Measurements from ENCODE around the gene TNIK.

Gene TNIK

DNA sequence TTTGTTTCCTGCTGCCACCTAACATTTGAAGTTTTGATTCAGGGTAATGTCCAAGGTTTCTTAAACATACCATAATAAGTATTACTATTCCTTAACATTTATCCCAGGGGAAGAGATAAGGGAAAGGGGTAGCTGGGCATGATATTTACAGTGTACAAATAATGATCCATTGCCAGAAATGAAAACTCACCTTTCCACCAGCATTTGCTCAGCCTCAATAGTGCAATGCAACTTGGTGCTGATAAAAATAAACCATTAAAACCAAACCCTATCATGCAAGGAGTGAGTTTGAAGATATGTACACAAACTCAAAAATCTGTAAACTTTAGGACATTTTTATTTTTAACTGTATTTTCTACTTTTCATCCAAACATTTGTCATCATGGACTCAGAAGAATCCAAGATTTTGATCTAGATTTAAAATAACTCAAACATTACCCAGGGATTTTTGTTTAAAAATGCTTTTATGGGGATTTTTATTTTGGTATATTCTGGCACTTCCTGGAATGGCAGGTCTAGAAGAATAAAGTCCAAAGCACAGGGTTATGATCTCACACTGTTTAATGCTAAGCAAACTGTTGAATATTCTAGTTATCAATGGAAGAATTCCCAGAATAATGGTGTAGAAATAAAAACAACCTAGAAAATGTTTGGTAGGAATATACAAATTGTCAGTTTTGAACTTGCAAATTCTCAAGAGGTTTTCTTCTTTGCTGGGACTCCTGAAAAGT lies 401.2 kb downstream of the TNIK start:
- no peak for DNase-seq

- no peak for DNase-seq
These were observed 402.1 kb downstream of the TNIK start for GRCh38 chr3:171058058-171058457.

DNA sequence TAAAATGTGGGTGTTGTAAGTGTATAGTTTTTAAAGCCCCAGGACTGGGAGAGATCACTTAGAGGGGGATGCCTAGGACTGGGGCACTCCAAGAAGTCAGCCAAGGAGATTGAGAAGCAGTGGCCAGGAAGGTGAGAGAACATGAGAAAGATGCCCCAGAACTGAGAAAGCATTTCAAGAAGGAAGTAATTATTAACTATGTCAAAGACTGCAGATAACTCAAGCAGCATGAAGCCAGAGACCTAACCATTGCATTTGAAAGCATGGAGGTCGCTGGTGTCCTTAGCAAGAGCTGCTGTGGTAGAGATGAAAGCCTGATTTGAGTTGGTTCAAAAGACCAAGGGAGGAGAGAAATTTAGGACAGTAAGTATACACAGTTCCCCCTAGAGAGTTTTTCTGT lies 403.1 kb downstream of the TNIK start:
- no peak for DNase-seq

GRCh38 chr3:171056528-171056927 lies 403.7 kb downstream of the TNIK start:
- no peak for DNase-seq

DNA sequence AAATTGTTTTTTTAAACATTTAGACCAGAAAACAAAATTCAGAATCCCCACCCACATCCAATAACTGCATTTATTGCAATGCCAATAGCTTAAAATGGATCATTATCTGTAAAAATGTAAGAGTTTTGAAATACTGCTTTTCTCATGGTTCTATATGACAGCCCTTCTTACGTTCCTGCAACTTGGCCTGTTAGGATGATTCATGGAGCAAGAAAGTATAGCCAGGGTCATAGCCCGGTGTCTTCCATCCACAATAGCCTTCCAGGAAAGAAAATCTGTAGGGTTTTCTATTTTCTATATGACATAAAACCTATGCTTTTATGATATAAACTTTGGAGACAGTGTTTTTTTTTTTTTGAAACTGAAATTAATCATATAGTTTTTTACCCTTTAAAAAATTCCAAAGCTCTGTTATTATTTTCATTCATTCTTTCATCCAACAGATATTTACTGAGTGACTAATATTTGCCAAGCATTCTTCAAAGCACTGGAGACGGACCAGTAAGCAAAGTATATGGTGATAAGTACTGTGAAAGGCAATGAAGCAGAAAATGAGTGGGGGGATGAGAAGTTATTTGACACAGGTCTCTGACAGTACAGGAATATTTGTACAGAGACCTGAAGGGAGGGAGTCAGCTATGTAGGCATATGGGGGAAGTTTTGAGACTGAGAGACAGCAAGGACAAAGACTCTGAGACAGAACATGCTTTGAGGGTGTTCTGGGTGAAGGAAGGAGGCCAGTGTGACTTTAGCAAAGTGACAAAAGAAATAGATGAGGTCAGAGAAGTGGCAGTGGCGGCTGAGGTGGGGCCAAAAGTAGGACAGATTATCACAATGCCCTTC lies 404.6 kb downstream of the TNIK start:
- no peak for DNase-seq

DNA sequence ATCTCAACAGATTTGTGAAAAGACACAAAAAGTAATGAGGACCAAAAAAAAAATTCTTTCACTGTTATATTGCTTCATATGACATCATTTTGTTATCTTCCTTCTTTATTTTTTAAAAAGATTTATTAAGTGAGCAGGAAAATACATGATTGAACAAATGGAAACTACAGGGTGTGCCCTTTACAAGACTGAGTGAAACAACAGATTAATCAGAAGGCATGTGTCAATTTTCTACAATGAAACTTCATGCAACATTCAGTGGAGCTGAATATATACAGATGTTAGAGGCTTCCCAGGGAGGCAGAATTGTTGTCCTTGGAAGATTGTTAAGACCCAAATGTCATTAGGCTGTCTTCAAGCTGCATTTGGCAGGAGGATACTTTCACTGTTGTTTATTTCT lies 405.3 kb downstream of the TNIK start:
- DNase-seq: no peak

DNA sequence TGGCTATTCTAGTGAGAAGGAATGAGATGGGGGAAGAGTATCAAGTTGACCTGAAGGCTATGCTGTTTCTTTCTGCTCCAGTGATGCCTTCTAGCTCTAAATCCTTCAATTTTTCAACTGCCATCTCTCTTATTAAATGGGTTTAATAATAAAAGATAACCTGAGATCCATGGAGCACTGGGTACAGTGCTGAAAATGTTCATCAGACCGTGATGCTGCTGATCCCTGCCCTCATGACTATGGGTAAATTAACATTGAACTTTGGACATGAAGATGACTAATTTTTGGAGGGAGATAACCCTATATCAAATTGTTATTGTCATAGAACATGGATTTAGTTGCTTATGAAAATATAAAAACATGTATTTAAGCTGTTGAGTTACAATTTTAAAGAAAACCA lies 406.0 kb downstream of the TNIK start:
- no peak for DNase-seq

DNA sequence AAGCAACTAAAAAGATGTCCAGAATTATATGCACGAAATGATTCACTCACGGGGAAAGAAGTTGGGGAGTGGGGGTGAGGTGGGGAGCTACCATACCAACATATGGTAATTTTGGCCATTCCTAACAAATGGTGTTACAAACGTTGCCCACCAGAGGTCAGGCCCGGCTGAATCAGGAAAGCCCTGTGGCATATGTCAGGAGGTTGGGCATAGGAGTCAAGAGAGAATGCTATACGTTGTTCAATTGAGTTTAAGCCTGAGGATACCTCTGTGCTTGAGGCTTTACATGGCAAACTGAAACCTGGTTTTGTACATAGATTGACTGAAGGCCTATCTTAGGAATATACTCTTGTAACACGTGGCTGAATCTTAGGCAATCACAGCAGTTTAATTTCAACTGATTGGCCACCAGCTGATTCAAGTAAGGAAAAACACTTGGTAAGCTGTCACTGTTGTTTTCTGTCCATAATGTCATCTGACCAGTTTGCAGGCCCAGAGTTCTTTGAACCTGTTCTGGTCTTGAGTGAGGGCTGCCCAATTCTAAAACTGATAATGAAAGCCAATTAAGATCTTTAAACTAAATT lies 410.3 kb downstream of the TNIK start:
- peak; percentile 49 to 75 (median 65) for DNase-seq

DNA sequence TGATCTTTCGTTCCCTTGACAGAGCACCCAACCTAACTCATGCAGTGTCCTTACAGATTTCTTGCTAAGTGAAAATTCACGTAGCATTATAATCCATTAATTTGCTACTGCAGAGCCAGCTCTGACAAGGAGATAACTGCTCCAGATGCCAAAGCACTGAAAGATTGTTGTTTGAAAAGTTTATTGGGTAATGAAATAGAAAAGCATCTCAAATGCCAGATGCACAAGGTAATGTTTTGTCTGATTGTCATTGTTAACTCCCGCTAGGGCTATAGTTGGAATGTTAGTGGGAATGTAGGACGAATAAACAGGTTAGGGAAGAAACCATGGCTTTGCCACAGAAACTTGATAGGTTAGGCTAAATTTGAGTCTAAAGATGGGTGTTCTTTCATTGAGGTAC lies 413.4 kb downstream of the TNIK start:
- no peak for DNase-seq

- DNase-seq: peak in 1 of 3 experiments; percentile 54
These were observed 415.1 kb downstream of the TNIK start for GRCh38 chr3:171044835-171045793.

GRCh38 chr3:171044384-171044783 lies 415.8 kb downstream of the TNIK start:
- no peak for DNase-seq

- DNase-seq: no peak
These were observed 420.5 kb downstream of the TNIK start for GRCh38 chr3:171039674-171040073.

DNA sequence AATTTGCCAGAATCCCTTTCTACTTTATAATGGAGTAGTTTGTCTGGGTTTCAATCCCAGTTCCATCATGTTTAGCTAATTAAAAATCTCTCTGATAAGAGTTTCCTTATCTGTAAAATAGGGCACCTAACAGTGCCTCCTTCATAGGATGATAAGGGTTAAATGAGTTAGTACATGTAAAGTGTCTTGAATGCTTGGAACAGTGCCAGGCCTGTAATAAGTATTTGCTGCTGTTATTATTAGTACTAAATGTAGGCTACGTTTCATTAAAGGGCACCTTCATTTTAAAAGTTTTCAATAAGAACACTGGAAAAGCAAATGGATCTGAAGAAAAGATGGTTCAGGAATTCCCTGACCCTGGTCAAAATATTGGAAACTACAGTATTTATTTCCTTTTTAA lies 421.9 kb downstream of the TNIK start:
- peak in 1 of 3 experiments; percentile 48 for DNase-seq

DNA sequence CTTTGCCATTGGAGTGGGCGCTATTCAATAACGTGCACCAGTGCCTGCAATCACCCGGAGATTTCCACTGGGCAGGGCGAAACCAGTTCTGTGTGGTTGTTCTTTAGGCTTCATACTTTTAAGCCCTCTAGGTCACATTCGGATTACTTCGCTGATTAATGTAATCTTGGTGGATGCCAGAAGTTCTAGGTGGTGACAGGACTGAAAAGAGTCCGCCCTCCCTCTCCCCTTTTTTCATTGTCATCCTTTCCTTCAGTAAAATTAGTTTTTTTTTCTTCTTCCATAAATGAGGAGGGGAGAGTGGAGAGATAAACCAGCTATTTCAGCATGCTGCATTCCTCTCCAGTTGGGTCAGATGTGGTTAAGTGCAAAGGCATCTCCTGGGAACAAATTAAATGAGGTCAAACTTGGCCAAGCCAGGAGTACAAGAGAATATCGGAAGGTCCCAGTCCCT lies 431.4 kb downstream of the TNIK start:
- DNase-seq: no peak

- DNase-seq: peak in 1 of 3 experiments; percentile 34
These were observed 432.0 kb downstream of the TNIK start for GRCh38 chr3:171028025-171028778.

- no peak for DNase-seq
These were observed 433.5 kb downstream of the TNIK start, which contains the start of gene SLC2A2 for GRCh38 chr3:171026597-171027293. Gene SLC2A2 (minus strand): TSS chr3:171026720. CDS start chr3:171026670, 50 bp downstream.

DNA sequence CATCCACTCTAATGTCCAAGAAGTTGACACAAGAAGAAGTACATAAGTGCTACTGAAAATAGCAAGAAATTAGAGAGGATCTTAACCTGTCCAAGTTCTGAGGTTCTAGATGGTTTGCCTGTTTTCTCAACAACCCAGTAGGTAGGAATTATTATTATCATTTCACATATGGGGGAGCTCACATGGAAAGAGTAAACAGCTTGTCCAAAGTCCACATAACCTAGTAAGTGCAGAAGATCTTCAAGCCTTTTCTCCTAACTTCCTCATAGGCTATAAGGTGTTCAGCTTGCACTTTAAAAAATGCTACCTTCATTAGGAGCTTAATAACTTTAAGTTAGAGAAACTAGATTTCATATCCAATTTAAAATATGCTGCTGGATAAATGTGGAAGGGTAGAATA lies 436.6 kb downstream of the TNIK start:
- DNase-seq: no peak

- DNase-seq: no peak
These were observed 438.8 kb downstream of the TNIK start for GRCh38 chr3:171021377-171021776.

DNA sequence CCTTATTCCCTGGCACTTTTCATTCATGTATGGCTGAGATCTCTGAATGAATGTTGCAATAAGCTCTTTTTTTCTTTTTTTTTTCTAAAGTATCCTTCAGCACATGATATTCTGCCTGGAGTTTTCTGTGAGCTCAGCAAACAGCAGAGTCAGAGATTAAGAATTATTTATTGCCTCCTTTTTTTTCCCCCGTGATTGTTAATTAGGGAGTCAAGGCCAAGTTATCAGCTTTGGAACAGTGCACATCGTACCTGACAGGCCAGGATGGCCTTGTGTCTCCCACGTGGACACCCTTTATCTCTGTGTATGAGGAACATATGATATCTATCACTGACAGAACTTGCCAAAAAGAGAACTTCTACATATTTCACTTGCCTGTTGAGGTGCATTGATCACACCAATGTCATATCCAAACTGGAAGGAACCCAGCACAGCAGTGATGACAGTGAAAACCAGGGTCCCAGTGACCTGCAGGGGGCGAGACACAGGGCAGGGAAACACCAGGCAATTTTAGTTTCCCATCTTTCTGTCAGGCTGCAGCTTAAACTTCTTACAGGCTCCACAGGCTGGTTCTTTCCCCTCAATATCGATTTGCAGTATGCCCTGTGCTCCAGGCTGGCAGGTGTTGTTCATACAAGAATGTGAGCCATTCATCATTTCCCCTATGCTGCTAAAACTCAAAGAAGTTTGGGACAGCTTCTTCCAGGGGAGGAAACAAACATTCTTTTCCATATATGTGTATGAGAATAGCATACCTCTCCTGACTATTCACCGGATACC lies 441.9 kb downstream of the TNIK start:
- no peak for DNase-seq
